GM21360 (cell line): ENCODE data around the gene RBPJL.

Experiments
- ATAC-seq: cut with Tn5 transposase; IDR thresholded peaks from one replicate; pipeline ENCODE4 v1.9.1; 2021; ENCODE audit warnings: mild to moderate bottlenecking, moderate library complexity; ENCODE audit not compliant: unreplicated experiment

RBPJL gene

DNA sequence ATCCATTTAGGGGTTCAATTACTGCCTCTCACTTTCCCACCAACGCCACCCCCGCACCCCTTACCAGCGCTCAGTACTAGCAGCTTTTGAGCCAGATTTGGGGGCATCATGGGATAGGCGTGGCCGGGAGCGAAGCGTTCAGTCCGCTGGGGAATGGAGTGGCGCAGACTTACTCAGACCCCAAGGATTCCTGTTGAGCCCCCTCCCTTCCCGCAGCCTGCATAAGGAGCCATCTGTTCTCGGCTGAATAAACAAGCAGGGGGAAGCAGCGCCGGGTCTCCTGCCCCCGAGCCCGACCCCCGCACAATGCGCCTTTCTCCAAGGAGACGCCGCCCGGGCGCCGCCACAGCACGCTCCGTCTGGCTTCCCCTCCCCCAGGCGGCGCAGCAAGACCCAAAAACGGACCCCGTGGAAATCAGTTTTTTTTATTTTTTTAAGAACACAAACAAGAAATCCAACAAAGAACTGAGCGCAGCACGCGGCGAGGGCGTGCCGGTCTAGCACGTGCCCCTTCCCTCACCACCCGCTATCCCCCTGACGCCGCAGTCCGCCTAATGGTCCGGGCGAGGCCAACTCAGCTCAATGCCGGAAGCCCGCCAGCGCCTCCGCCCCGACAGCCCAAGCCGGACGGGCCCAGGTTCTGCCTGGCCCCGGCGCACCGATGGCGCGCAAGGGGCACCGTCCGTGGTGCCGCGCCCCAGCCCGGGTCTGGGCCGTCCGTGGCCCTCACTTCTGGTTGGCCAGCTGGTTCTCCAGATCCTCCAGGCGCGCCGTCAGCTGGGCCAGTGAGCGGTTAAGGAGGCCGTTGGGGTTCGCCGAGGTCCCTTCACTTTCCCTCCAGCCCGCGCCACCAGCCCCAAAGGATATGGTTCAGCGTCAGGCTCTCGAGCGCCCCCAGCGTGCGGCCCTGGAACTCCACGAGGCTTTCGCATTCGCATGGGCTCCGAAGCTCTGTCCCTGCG lies 13.3 kb upstream of the RBPJL start:
- ATAC-seq, result no peak

- ATAC-seq, result no peak
Measured at GRCh38 chr20:45294003-45294368, 12.7 kb upstream of the RBPJL start.

DNA sequence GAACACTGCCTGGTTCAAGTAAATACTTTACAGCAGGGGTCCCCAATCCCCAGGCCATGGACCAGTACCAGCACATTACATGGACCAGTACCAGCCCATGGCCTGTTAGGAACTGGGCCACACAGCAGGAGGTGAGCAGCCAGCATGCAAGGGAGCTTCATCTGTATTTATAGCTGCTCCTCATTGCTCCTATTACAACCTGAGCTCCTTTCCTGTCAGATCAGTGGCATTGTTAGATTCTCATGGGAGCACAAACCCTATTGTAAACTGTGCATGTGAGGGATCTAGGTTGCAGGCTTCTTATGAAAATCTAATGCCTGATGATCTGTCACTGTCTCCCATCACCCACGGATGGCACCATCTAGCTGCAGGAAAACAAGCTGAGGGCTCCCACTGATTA lies 12.0 kb upstream of the RBPJL start:
- ATAC-seq, result no peak

DNA sequence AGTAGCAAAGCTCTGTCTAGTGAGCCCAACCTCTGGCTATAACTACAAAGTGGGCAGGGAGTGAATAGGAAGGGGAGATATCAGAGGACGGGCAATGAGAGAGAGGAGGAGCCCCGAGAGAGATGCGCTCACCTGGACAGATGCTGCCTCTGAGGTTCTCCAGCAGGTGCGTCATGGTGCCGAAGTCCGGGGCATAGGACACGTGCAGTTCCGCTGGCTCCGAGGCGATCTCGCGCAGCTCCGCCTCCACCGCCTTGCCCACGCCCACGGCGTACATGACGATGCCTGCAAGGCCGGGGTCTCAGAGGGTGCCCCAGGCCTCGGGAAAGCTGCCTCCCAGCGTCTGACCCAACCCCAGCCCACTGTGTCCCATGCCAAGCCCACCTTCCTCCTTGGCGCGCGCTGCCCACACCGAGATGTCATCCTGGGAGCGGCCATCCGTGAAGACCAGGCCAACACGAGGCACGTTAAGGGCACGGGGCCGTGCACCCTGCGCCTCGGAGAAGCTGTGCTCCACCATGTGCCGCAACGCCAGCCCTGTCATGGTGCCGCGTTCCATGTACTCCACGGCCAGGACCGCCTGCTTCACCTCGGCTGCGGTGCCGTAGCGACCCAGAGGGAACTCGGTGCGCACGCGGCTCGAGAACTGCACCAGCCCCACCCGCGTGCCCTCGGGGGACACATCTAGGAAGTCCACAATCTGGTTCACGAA lies 8.7 kb upstream of the RBPJL start:
- no peak for ATAC-seq

- no peak for ATAC-seq
Measured at GRCh38 chr20:45299786-45300185, 6.9 kb upstream of the RBPJL start.

DNA sequence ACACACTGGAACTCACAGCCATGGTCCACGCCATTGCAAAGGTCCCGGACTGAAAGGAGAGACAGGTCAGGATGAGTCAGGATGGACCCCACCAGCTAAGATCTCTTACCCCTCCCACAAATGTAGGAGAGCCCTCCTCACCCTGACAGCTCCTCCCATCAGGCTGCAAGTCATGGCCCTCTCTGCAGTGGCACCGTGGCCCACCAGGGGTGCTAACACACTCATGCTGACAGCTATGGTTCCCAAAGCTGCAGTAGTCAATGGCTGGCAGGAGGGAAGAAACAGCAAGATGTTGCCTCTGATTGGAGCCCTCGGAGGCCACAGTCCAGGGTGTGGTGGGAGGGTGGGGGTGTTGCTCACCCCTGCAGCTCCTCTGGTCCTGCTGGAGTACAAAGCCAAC lies 5.7 kb upstream of the RBPJL start:
- ATAC-seq, result no peak

DNA sequence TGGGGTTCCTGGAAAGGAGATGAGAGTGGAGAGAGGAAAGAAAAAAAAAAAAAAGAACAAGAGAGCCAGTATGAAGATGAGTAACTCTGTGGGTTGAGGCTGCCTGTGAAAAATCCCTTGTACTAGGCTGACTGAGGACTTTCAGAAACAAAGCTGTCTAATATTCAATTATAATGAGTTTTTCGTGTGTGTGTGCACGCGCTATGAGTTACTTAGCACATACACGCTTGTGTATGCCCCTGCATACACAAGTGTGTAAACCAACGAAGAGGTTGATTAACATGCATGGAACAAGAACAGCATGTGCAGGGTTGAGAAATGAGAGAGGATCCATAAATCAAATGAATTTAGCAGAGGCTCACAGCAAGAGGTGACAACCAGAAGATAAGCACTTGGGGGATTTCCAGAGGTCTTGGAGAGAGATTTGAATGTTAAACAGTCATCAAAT lies 4.8 kb upstream of the RBPJL start:
- ATAC-seq, result no peak

GRCh38 chr20:45303586-45304463 lies 2.8 kb upstream of the RBPJL start:
- no peak for ATAC-seq

DNA sequence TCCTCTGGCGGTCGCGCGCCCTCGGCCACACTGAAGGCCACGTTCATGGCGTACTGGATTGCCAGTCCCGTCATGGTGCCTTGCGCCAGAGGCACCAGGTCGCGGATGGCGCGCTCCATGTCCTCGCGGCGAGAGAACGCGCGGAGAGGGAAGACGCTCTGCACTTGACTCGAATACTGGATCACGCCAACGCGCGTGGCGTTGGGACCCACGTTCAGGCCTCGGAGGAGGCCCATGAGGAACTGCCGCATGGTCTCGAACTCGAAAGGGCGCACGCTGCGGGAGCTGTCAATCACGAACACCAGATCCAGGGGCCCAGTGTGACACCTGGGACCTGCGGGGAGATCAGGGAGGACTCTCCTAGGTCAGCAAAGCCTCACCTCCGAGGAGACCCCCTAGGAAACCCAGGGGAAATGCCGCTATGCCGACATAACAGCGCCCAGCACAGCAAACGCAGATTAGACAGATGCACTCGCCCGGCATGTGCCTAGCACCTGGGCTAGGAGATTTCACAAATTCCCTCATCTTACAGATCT lies 2.1 kb upstream of the RBPJL start:
- ATAC-seq, result no peak

DNA sequence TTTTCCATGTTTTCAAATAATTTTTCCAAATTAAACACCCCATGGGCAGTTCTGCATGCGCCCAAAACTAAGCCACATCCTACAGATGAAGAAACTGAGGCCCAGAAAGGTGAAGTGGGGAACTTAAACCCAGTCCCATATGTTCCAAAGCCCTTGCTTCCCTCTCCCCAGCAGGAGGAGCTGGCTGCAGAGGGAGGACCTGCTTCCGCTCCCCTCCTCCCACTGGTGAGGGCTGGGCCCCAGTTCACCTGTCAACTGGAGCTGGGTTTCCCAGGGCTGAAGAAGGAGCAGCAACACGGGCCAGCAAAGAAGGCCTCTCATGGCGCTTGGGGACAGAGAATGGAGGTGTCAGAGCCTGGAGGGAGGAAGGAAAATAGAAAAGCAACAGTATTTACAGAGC lies 1.4 kb upstream of the RBPJL start:
- ATAC-seq, result no peak

DNA sequence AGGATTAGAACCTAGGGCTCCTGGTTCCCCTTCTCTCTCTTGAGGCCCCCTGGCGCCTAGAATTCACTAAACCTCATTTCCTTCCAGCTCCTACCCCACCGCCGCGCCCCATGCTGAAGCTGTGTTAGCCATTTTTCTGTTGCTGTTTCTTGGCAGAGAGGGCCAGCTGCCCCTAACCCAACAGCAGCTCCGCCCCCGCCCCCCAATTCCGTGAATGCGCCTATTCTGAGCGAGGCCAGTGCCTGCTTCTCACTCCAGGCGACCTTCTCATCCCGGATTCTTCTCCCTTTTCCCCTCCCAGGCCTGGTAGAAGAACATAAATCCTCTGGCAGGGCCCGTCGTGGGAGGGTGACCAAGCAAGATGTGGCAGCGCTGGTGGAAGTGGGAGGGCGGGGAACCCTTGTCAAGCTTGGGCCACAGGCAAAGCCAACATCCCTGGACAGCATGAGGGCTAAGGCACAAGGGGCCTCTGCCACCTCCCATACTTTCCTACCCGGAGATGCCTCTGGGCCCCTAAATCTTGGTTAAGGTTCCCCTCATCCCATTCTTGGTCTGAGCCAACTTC lies 518 bp downstream of the RBPJL start:
- ATAC-seq, result no peak

DNA sequence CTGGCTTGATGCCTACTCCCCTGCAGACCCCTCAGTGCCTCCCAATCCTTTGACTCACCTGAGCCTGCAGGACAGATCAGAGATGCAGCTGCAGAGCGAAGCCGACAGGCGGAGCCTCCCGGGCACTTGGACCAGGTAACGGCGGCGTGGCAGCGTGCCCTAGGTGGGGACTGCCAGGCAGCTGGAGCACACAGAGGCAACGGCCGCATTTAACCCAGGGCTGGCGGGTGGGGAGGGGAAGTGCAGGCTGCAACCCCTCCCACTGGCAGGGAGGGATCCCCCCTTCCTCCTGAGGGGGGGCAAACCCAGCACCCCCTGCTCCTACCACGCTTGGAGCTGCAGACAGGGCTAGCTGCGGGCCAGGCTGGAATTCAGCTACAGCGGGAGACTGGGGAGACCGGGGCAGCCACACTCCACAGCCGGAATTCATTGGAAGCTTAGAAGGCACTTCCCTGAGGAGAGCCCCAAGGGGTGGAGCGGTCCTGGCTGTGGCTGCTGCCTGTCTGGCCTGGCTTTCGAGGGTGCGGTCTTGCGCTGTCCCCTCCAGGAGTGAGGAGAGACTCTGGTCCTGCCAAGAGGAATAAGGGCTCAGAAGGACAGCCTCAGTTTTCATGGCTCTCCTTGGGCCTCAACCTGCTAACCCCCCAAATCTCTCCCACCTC lies 1.6 kb downstream of the RBPJL start, which contains the start of gene MATN4:
Gene MATN4, minus strand, starts transcription at position 183 of the 662 bp plus-strand sequence. CDS start 2,717 bp downstream, outside the sequence.
- no peak for ATAC-seq

DNA sequence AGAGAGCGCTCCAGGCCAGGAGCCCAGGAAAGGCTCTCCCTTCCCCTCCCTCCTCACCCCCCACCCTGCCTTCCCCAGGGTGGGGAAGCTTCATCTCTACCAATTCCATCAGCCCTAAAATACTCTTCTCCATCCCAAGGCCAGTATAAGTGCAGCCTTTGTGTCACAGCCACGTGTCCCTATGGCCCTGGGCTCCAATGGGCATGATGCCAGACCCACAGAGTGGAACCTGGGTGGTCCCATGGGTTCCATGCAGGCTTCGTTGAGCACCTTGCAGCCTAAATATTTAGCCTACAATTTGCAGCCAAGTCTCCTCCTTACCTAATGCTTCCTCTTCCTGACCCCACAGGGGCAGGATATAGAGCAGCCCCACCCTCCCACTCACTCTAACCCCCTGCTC lies 2.4 kb downstream of the RBPJL start:
- ATAC-seq, result no peak

DNA sequence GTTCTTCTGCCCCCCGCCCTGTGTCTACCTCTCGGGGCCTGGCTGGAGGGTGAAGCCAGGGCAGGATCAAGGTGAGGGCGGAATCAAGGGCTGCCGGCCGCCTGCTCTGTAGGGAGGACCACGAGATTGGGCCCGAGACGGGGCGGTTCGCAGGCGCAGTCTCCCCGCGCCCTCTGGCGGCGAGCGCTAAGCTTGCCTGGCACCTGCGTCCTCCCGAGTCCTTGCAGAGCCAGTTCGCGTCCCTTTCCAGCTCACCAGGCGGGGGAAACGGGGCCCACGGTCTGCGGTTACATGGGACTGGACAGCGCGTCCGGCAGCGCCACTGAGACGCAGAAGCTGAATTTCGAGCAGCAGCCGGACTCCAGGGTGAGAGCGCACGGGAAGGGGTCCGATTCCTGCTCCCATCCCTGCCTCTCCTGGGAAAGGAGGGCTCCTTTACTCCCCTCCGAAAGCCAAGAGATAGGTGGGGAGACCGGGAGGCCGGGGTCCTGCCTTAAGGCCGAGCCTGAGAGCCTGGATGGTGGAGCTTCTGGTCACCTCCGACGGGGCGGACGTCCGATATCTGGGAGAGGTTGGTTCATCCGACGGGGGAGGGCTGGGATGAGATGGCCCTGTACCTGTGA lies 5.1 kb downstream of the RBPJL start:
- ATAC-seq, result no peak

DNA sequence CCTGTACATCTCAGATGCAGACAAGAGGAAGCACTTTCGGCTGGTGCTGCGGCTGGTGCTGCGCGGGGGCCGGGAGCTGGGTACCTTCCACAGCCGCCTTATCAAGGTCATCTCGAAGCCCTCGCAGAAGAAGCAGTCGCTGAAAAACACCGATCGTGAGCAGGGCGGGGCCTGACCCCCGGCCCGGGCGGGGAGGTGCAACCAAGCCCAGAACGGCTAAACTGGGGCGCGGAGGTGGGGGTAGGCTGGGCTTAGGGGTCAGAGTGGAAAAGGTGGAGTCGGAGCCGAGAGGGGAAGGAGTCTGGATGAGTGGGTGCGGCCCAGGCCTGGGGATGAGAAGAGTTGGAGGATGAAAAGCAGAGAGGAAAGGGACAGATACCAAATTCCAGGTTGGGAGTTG lies 5.6 kb downstream of the RBPJL start:
- no peak for ATAC-seq

DNA sequence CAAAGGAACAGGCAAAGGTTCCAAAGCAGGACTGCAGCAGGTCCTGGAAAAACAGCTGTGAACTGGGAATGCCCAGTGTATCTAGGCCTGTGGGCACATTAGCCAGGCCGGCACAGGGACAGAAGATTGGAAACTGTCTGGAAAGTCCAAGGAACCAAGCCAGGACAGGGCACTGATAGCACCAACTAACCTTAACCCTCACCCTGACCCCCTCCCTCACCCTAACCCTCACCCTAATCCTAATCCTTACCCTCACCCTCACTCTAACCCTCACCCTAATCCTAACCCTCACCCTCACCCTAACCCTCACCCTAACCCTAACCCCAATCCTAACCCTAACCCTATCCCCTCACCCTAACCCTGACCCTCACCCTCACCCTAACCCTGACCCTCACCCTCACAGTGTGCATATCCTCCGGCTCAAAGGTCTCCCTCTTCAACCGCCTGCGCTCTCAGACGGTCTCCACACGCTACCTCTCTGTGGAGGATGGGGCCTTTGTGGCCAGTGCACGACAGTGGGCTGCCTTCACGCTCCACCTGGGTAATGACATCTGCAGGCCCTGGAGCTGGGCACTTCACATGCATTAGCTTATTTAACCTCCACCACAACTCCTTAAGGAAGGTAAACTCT lies 6.5 kb downstream of the RBPJL start:
- ATAC-seq, result no peak

DNA sequence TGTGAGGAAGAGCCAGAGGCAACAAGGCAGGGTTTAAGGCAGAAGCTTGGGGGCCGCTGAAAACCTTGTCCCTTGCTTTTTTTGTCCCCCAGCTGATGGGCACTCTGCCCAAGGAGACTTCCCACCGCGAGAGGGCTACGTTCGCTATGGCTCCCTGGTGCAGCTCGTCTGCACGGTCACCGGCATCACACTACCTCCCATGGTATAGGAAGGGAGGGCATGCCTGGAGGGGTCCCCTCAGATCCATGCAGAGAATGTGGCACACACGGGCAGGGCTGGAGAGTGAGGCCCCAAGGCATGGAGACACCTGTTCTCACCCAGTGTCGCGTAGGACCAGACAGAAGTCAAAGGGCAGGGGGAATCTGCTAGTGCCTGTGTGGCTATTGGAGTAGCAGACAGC lies 7.3 kb downstream of the RBPJL start:
- ATAC-seq, result no peak

DNA sequence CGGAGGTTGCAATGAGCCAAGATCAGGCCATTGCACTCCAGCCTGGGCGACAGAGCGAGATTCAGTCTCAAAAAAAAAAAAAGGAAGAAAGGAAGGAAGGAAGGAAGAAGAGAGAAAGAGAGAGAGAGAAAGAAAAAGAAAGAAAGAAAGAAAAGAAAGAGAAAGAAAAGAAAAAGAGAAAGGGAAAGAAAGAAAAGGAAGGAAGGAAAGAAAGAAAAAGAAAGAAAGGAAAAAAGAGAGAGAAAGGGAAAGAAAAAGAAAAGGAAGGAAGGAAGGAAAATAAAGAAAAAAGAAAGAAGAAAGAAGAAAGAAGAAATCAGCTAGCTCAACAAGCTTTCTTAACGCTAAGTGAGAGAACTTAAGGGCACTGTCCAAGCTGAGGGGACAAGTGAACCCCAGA lies 9.0 kb downstream of the RBPJL start:
- ATAC-seq, result no peak
